RPMI8226 (cell line): ENCODE data around the gene ARHGAP26.
A peak's percentile ranks its signal among the peaks of the same experiment; 100 is the strongest.
"Not testable (repeated sequence)": the region's sequence is repeated elsewhere in the genome, so short reads cannot be mapped to it uniquely, and the experiment has no call there.

Experiments
- DNase-seq: peaks from one replicate; pipeline ENCODE4 v3.0.0-alpha.2; 2015

The ARHGAP26 gene

DNA sequence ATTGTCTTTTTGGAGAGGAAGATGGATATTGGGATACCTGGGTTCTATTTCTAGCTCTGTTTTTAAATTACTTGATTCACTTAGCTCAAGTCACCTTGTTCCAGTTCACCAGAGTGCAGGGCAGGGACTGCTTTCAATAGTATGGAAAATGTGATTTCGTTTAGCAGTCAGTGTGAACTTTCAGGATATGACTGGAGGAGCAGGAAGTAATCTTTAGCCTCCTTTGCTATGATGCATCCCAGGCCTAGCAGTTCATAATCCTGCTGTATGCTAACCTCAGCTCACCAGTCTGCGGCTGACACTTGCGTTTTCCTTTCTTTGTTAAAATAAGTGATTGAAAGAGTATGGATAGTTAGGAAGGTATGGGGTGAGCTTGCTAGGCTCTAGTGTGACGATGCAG is 169.7 kb downstream of the ARHGAP26 start:
- DNase-seq, result no peak

DNA sequence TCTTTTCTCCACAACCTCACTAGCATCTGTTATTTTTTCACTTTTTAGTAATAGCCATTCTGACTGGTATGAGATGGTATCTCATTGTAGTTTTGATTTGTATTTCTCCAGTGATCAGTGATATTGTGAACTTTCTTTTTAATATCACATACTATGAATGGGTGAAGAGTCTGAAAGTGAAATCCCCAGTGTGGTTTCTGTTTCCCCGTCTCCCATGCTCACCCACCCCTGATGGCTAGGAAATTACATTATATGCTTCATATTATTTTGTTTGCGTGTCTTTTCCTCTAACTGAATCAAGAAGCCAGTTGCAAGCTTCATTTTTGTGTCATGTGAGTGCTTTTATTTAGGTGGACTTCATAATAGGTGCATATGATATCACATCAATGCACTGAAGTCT is 171.1 kb downstream of the ARHGAP26 start:
- no peak for DNase-seq

DNA sequence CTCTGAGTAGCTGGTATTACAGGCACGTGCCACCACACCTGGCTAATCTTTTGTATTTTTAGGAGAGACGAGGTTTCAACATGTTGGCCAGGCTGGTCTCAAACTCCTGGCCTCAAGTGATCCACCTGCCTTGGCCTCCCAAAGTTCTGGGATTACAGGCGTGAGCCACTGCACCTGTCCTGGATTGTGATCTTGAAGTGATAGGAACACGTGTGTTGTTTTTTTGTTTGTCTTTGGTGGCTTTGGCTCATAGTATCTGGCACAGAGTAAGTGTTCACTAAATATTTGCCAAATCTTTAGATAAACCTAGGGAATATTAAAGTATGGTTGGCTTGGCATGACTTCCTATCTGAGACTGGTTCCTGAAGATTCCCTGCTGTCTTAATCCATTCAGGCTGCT is 172.7 kb downstream of the ARHGAP26 start:
- no peak for DNase-seq

- no peak for DNase-seq
Measured at GRCh38 chr5:142944140-142944539, 174.0 kb downstream of the ARHGAP26 start.

DNA sequence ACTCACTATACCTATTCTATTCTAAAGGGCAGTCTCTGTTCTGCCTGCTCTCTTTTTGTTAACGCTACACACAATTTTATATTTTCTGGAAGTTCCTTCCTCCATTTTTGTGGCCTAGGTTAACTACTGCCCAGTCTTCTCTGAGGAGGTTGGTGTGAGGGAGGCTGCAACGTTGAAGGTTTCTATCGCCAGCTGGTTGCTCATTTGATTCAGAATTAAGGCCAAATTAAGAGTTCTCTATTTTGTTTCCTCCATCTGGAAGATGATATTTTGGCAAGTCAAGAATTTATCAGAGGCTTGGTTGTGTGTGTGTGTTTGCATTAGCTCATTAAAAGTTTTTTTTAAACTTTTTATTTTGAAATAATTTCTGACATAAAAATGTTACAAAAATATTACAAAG is 175.1 kb downstream of the ARHGAP26 start:
- DNase-seq, result no peak

DNA sequence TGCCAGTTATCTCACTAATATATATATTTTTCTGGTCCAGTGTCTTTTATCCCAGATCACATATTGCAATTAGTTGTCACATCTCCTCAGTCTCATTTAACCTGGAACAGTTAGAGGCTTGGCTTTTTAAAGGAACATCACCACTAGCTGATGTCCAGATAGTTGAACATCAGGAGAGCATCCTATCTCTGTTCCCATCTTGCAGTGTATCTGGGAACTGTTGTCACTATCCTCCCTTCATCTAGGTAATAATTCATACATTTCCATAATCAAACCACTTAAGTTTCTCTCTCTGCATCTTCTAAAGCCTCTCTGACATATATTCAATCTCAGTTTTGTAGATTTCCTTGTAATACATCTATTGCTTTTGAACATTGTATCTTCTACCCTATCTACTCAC is 175.7 kb downstream of the ARHGAP26 start:
- DNase-seq, result no peak

GRCh38 chr5:142946547-142947426 is 176.6 kb downstream of the ARHGAP26 start:
- DNase-seq, result no peak

DNA sequence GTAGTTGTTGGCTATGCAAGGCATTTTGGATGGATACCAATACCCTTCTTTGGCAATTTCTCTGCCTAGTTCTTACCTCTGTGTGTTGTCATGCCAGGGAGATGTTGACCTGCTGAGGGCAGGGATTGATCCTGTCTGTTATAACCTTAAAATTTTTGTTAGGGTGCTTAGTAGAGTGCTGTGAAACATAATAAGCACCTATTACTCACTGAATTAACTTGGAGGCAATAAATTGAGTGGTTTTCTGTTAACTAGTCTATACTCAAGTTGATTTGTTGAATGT is 177.2 kb downstream of the ARHGAP26 start:
- no peak for DNase-seq

- DNase-seq, result no peak
Measured at GRCh38 chr5:142952229-142952628, 182.1 kb downstream of the ARHGAP26 start.

DNA sequence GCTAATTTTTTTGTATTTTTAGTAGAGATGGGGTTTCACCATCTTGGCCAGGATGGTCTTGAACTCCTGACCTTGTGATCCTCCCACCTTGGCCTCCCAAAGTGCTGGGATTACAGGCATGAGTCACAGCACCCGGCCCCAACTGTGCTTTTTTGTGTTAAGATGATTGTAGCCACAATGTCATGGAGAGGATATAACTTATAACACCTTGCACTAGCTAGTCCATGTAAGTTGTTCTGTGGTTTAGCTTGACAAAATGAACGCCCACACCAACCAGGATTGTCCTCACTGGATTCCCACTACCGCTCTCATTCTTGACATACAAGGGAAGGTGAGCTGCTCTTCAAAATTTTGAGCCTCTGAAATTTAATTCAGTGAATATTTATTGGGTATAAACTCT is 182.7 kb downstream of the ARHGAP26 start:
- DNase-seq, result not testable (repeated sequence)

DNA sequence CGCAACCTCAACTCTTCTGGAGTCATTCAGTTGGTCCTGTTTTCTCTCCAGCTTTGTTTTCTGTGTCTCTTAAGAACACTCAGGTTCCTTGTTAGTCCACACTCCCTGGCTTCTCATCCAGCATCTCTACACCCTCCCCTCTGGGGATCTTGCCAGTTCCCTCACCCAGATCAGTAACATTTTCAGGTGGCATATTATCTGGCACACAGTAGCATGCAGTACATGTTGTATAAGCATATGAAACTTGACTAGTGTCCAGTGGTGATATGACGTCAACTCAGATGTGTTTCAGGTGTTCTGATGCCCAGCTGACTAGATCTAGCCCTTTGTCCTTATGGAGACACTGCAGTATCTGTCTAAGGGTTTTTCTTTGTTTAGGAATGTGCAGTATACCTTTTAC is 184.3 kb downstream of the ARHGAP26 start:
- peak; percentile 10 for DNase-seq

- DNase-seq, result no peak
Measured at GRCh38 chr5:142955628-142956027, 185.5 kb downstream of the ARHGAP26 start.

- DNase-seq, result no peak
Measured at GRCh38 chr5:142957528-142957927, 187.4 kb downstream of the ARHGAP26 start.

DNA sequence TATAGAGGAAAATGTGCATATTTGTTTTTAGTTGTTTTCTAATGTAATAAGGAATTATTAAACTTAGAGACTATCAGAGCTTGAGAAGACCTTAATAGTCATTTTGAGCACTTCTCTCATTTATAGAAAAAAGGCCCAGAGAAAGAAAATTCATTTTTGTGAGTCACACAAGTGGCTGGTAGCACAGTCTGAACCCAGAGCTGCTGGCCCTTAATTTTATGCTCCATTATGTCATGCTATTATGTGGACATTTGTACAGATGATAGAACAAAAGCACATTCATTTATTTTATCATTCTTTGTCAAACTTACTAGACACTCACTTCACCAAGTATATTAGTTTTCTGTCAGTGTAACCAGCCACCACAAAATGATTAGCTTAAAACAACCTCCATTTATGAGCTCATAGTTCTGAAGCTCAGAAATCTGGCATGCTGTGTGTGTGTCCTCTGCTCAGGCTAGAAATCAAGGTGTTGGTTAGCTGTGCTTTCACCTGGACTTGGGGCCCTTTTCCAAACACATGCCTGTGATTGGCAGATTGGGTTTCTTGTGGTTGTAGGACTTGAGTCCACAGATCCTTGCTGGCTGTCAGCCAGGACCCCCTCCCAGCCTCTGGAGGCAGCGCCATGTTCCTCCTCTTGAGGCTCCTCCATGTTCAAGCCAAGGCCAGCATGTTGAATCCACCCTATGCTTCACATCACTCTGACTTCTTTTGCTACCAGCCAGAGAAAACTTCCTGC is 188.9 kb downstream of the ARHGAP26 start:
- DNase-seq, result peak; percentile 22

GRCh38 chr5:142959683-142960657 is 189.8 kb downstream of the ARHGAP26 start:
- DNase-seq, result no peak

GRCh38 chr5:142961440-142962173 is 191.4 kb downstream of the ARHGAP26 start:
- DNase-seq, result no peak

GRCh38 chr5:142962174-142962533 is 192.0 kb downstream of the ARHGAP26 start:
- no peak for DNase-seq

DNA sequence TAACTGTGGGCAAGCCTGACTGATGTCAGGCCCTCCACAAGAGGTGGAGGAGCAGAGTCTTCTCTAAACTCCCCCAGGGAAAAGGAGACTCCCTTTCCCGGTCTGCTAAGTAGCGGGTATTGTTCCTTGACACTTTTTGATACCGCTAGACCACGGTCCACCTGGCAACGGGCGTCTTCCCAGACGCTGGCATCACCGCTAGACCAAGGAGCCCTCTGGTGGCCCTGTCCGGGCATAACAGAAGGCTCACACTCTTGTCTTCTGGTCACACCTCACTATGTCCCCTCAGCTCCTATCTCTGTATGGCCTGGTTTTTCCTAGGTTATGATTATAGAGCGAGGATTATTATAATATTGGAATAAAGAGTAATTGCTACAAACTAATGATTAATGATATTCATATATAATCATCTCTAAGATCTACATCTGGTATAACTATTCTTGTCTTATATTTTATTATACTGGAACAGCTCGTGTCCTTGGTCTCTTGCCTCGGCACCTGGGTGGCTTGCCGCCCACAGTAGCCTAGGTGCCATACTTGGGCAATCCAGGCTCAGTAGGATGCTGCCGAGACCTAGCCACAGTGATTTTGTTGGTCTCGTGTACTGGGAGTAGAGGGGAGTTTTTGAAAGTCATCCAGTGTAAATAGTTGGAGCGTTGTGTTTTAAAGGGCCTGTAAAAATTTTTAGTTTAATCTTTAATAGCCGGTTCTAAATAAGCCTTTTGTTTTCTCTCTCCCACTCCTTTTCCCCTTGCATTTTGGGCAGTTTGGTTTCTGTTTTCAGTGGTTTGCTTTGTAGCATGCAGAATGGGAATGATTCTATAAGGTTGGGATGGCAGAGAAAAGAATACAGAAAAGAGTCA is 195.3 kb downstream of the ARHGAP26 start:
- DNase-seq, result not testable (repeated sequence)

- no peak for DNase-seq
Measured at GRCh38 chr5:142966121-142966420, 195.9 kb downstream of the ARHGAP26 start.

- DNase-seq, result no peak
Measured at GRCh38 chr5:142969186-142969585, 199.0 kb downstream of the ARHGAP26 start.

DNA sequence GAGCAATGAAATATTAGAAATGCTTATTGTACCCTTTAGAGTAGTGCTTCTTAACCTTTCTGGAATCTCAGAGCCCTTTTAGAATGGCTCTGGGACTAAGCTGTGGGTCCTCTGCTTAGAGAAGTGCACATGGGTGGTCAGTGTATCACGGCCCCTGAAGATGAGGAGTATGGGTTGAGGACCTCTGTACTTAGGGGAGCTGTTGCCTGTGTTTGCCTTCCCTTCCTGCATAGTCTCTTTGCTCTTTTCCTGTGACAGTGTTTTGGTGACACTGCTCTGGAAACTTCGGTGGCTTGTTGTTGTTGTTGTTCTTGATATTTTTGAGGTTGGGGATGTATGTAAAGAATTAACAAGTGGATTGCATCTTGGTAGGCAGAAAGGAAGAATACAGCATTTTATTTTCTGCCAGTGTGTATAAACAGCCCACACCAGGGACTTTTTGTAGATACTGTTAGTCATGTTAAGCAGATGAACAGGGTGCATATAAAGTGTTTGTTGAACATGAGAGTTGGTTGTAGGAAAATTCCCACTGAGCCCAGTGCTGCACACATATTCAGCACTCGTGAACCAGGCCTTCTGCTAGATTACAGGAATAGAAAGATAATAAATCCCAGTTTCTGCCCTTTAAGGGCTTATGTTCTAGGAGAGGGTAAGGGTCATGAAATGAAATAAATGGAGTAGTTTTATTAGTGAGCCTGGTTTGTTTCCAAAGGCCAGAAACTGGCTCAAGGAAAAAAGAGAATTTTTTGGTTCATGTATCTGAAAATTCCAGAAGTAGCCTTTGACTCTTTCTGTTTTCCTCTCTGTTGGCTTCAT is 199.7 kb downstream of the ARHGAP26 start:
- DNase-seq, result no peak
